Breast epithelium (tissue), 4 donors: ENCODE data around the gene SAT1. TPM values are rescaled to one million over a fixed set of nuclear protein-coding genes. Genes with fewer than 3 reads are reported as not detected.
"Not testable (repeated sequence)": the region's sequence is repeated elsewhere in the genome, so short reads cannot be mapped to it uniquely, and the experiment has no call there.

Experiments used
- DNase-seq, 2 donors: peaks; one replicate each; pipeline ENCODE4 v3.0.0-alpha.2; 2019; ENCODE audit warnings: low spot score in 2 of 2
- H3K27ac ChIP-seq, 2 donors: fragments of 200-600 bp; sonication (generic) in 1 of 2; one replicate each; pipeline ENCODE4 v1.5.1; 2016 to 2019; ENCODE audit warnings: mild to moderate bottlenecking in 1 of 2
- H3K27me3 ChIP-seq, 2 donors: fragments of 200-600 bp; sonication (generic) in 1 of 2; one replicate each; pipeline versions ENCODE4 v1.5.1 to v1.6.0; 2017 to 2019; ENCODE audit warnings: control low read depth in 1 of 2, mild to moderate bottlenecking in 1 of 2
- H3K36me3 ChIP-seq: fragments of 200-600 bp; one replicate; pipeline ENCODE4 v1.5.1; 2019
- H3K4me1 ChIP-seq, 2 donors: fragments of 200-600 bp; sonication (generic); one replicate each; pipeline ENCODE4 v1.5.1; 2016 to 2019; ENCODE audit warnings: control low read depth in 1 of 2
- H3K4me3 ChIP-seq, 3 donors: fragments of 200-600 bp; sonication (generic); 1 replicate in 2 of 3; 2 replicates in 1 of 3; pipeline ENCODE4 v1.5.1; 2016 to 2019; ENCODE audit warnings: mild to moderate bottlenecking in 3 of 3, moderate library complexity in 2 of 3
- H3K9me3 ChIP-seq, 2 donors: fragments of 200-600 bp; sonication (generic) in 1 of 2; one replicate each; pipeline ENCODE4 v1.5.1; 2016 to 2019; ENCODE audit warnings: control low read depth in 1 of 2
- POLR2A ChIP-seq: fragments of 450-650 bp; IDR thresholded peaks from one replicate; pipeline ENCODE4 v1.6.1; 2016; ENCODE audit warnings: antibody characterized with exemption, mild to moderate bottlenecking, moderate library complexity
- POLR2AphosphoS5 ChIP-seq, 3 donors: sonication (generic); formaldehyde crosslinking; IDR thresholded peaks; one replicate each; pipeline ENCODE4 v1.6.1; 2017; ENCODE audit warnings: antibody characterized with exemption in 3 of 3
- intact Hi-C: fragments of 100-400 bp; cut with DNase I; formaldehyde crosslinking; loops from one replicate; pipeline ENCODE4 v1.15.1; 2023; ENCODE audit warnings: low total_unique reads
- total RNA-seq, 3 donors: library from RNA; depleted of rRNA; stranded (reverse); fragments of >200 nt; gene quantifications; one replicate each; pipeline ENCODE4 v1.1.0, GENCODE V29; 2016
- TF ChIP-seq, protein P1 (sequence below), 3 donors: fragments of 450-650 bp; IDR thresholded peaks; one replicate each; pipeline ENCODE4 v1.5.1; 2016 to 2017; ENCODE audit warnings: antibody characterized with exemption in 3 of 3, mild to moderate bottlenecking in 3 of 3, moderate library complexity in 3 of 3

Gene SAT1
- total RNA-seq, 3 donors from 2014 or later: 980 to 1,359 (median 1,246) TPM

DNA sequence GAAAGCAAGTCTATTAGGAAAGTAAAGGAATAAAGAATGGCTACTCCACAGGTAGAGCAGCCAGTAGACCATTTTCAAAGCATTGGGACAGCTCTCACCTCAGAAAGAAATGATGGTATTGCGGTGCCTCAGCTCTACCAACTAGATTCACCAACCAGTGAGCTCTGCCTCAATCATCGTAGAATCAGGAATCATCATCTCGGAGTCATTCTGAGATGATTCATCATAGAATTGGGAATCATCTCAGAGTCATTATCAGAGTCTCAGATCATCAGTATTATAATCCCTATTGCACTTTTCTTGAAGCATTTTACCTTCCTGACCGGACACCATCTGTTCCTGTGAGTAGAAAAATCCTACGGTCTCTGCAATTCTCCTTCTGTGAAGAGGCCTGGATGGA is 17.5 kb upstream of the SAT1 start:
- no peak overlapping the region for H3K27ac ChIP-seq
- no peaks in the 10 kb centered on the region for H3K4me1 ChIP-seq
- H3K9me3 ChIP-seq: peaks cover 0 to 11% of the 10 kb centered on the region in 2 donors
- intact Hi-C loops: no loop called here
- no peak for DNase-seq
- no peaks in the 10 kb centered on the region for H3K36me3 ChIP-seq
- H3K27me3 ChIP-seq: peaks cover 0 to 10% of the 10 kb centered on the region in 2 donors
- TF ChIP-seq, protein P1, sequence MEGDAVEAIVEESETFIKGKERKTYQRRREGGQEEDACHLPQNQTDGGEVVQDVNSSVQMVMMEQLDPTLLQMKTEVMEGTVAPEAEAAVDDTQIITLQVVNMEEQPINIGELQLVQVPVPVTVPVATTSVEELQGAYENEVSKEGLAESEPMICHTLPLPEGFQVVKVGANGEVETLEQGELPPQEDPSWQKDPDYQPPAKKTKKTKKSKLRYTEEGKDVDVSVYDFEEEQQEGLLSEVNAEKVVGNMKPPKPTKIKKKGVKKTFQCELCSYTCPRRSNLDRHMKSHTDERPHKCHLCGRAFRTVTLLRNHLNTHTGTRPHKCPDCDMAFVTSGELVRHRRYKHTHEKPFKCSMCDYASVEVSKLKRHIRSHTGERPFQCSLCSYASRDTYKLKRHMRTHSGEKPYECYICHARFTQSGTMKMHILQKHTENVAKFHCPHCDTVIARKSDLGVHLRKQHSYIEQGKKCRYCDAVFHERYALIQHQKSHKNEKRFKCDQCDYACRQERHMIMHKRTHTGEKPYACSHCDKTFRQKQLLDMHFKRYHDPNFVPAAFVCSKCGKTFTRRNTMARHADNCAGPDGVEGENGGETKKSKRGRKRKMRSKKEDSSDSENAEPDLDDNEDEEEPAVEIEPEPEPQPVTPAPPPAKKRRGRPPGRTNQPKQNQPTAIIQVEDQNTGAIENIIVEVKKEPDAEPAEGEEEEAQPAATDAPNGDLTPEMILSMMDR (IDR thresholded peaks at IDR 0.05): no peak
- no peak for TF ChIP-seq POLR2A
- no peak for TF ChIP-seq POLR2AphosphoS5 (IDR thresholded peaks at IDR 0.05)
- H3K4me3 ChIP-seq: no peak overlapping the region

DNA sequence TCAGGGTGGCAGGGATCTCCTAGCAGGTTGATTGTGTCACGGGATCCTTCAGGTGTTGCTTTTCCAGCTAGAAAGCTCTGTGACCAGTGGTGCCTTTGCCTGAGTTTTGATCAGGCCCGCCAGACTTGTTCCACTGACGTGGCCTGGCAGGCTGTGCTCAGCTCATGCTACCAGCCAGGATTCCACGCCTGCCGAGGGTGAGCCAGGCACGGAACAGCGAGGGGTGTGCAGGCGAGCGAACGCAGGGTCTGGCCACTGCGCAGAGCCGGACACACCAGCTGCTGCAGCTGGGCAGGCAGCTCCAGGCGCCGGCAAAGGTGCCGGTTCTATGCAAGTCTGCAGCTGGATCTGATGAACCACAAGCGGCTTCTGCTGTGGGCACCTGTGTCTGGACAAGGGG is 17.1 kb upstream of the SAT1 start:
- TF ChIP-seq, protein P1 (IDR thresholded peaks at IDR 0.05): no peak
- TF ChIP-seq POLR2AphosphoS5 (IDR thresholded peaks at IDR 0.05): no peak
- TF ChIP-seq POLR2A: no peak
- Histone ChIP-seq H3K27ac (no peak overlapping the region), H3K4me1 (no peaks in the 10 kb centered on the region), H3K27me3 (peaks cover 0 to 10% of the 10 kb centered on the region in 2 donors), H3K9me3 (peaks cover 0 to 11% of the 10 kb centered on the region in 2 donors), H3K4me3 (no peak overlapping the region), H3K36me3 (no peaks in the 10 kb centered on the region)
- DNase-seq: no peak
- intact Hi-C loops: no loop called here

DNA sequence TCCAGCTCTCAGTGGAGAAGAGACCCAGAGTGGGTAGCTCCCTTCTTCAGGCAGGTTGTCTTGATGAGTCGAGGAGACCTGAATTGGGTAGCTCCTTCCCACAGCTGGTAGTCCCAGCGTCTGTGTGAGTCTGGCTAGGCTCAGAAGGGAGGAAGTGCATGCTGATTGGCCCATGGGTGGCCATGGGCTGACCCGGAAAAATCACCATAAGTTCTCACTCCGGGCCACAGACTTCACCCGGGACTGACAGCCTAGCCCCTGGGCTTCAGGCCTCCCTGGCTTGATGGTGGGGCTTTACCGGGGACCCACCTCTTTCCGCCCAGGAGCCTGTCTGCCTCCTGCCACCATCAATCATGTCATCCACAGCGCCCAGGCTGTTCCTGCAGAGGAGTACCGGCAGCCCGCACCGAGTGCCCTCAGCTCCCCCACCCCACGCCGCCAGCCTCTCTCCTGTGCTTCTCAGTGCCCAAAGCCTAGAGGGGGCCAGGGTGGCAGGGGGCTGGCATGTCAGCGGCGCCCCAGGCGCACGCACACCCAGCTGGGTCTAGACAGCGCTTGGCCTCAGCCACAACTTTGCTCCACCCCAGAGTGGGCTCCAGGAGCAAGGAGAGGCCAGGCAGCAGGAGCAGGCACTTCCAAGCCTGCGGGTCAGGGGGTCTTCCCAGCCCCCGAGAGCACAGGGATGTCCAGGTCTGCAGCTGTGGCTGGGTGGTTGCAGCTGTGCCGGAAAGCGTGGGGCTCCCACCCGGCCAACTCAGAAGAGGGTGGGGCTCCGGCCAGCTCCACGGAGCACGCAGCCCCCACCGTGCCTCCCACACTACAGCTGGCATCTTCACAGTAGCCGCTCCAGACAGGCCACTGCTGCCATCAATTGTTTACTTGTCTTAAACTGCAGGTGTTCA is 16.1 kb upstream of the SAT1 start:
- Histone ChIP-seq H3K4me3 (peak overlapping the region in 2 of 3 donors; percentile 12 to 44), H3K27ac (peak overlapping the region in 1 of 2 donors; percentile 38), H3K9me3 (peaks cover 0 to 10% of the 10 kb centered on the region in 2 donors), H3K4me1 (no peaks in the 10 kb centered on the region), H3K27me3 (peaks cover 0 to 10% of the 10 kb centered on the region in 2 donors), H3K36me3 (no peaks in the 10 kb centered on the region)
- intact Hi-C loops: no loop called here
- DNase-seq: no peak
- no peak for TF ChIP-seq POLR2A
- TF ChIP-seq POLR2AphosphoS5 (IDR thresholded peaks at IDR 0.05): no peak
- TF ChIP-seq, protein P1 (IDR thresholded peaks at IDR 0.05): no peak

DNA sequence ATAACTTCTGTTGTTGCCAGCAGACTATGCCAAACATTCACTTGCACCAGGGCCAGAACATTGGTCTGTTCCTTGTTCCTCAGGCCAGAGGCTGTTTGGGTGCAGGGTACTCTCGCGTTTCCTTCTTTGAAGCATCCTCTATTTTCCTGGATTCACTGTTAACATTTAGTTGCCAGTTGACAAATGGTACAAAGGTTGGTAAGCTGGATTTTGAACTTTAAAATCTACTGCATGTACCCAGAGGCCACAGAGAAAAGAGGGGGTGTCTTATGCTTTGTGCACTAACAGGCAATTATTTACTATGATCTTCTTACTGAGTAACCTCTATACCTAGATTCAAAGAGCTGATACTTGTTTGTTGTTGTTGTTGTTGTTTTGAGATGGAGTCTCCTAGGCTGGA is 12.8 kb upstream of the SAT1 start:
- DNase-seq: peak in 1 of 2 donors; percentile 35
- H3K27me3 ChIP-seq: peaks cover 0 to 13% of the 10 kb centered on the region in 2 donors
- no peaks in the 10 kb centered on the region for H3K36me3 ChIP-seq
- no peaks in the 10 kb centered on the region for H3K9me3 ChIP-seq
- no peaks in the 10 kb centered on the region for H3K4me1 ChIP-seq
- TF ChIP-seq POLR2AphosphoS5 (IDR thresholded peaks at IDR 0.05): no peak
- TF ChIP-seq POLR2A: no peak
- TF ChIP-seq, protein P1 (IDR thresholded peaks at IDR 0.05): no peak
- intact Hi-C loops: no loop called here
- no peak overlapping the region for H3K4me3 ChIP-seq
- no peak overlapping the region for H3K27ac ChIP-seq

DNA sequence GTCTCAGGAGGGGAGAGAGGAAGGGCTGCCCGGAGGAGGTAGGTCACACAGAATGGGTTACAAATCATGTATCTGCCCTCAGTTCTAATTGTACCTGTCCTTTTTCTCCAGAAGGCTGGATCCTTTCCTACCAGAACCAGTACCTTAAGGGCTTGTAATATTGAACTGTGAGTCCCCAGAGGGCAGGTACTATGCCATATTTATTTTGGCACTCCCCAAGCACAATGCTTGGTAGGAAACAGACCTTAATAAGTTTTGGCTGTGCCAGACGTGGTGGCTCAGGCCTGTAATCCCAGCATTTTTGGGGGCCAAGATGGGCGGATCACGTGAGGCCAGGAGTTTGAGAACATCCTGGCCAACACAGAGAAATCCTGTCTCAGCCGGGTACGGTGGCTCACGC is 11.9 kb upstream of the SAT1 start:
- H3K27ac ChIP-seq, H3K4me1 ChIP-seq, DNase-seq, H3K36me3 ChIP-seq, H3K4me3 ChIP-seq, intact Hi-C loops, H3K9me3 ChIP-seq: not testable (repeated sequence)
- H3K27me3 ChIP-seq: peaks cover 0 to 13% of the 10 kb centered on the region in 2 donors
